ENCODE results near the gene IFT43. TPM values are rescaled to one million over a fixed set of nuclear protein-coding genes. Genes with fewer than 3 reads are reported as not detected.

Gene IFT43
- polyA plus RNA-seq, 4 donors, result 28.5 to 101 (median 55.5) TPM

DNA sequence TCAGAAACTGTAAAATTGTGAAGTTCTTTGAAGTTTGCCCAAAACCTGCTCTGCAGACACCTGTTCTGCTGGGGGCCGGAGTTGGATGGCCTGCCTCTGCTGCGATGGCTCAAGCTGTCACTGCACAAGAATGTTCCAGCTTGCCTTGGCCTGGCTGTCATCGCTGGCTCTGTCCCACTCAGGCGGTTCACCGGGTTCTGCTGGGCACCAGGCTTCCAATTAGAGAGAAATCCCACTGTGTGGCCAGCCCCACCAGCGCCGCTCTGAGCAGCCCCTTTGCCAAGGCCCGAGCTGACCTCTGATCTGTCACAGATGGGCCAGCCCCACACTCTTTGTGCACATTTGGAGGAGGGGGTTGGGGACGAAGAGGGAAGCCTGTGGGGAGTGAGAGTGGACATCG is 94.5 kb downstream of the IFT43 start:
- H3K9me3 ChIP-seq (ENCODE audit: control insufficient read depth in 2 of 2, insufficient read depth in 1 of 2, low read depth in 1 of 2, low read length in 1 of 2), result no peaks in the 10 kb centered on the region

DNA sequence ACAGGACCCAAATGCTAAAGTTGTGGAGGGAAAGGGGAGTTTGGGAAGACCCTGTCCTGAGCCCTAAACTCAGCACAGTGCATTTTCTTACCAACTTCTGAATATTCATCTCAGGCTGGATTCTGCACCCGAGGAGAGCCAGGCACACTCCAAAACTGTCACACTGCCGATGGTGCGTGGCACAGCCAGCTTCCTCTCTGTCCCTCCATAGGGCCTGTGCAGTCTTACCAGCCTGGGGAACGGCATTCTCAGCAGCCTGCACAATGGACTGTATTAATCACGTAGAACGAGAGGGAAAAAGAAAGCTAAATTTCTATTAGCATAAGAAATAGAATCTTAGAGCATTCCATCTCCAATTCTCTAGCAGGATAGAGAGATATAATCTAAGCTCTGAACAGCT is 94.9 kb downstream of the IFT43 start:
- Histone ChIP-seq H3K36me3 (ENCODE audit: control insufficient read depth in 3 of 3, insufficient read depth in 2 of 3, low read depth in 1 of 3, low read length in 3 of 3) (peaks cover 0 to 39% (median 4%) of the 10 kb centered on the region in 3 donors), H3K9me3 (ENCODE audit: control insufficient read depth in 2 of 2, insufficient read depth in 1 of 2, low read depth in 1 of 2, low read length in 1 of 2) (no peaks in the 10 kb centered on the region), H3K27me3 (ENCODE audit: control insufficient read depth in 3 of 3, insufficient read depth in 3 of 3, low read length in 3 of 3) (no peaks in the 10 kb centered on the region), H3K27ac (ENCODE audit: low read depth in 1 of 3, low read length in 2 of 3) (no peak overlapping the region), H3K4me1 (ENCODE audit: control insufficient read depth in 3 of 3, insufficient read depth in 2 of 3, low read depth in 1 of 3, low read length in 2 of 3) (no peaks in the 10 kb centered on the region), H3K4me3 (ENCODE audit: low read depth in 1 of 3, low read length in 3 of 3) (no peak overlapping the region)
- FAIRE-seq (no peak), DNase-seq (no peak)
- WGBS, 3 donors, result 85 to 89% (median 88%) methylated on average over 6 of the region's 6 CpGs

More for the DNA sequence above, 94.5 kb downstream of the IFT43 start:
- DNase-seq (no peak), FAIRE-seq (no peak)
- H3K4me3 ChIP-seq (ENCODE audit: low read depth in 1 of 3, low read length in 3 of 3), result no peak overlapping the region
- no peaks in the 10 kb centered on the region for H3K4me1 ChIP-seq (ENCODE audit: control insufficient read depth in 3 of 3, insufficient read depth in 2 of 3, low read depth in 1 of 3, low read length in 2 of 3)
- peaks cover 0 to 41% (median 4%) of the 10 kb centered on the region in 3 donors for H3K36me3 ChIP-seq (ENCODE audit: control insufficient read depth in 3 of 3, insufficient read depth in 2 of 3, low read depth in 1 of 3, low read length in 3 of 3)
- WGBS, 3 donors, result 86 to 90% (median 86%) methylated on average over 10 of the region's 10 CpGs
- no peaks in the 10 kb centered on the region for H3K27me3 ChIP-seq (ENCODE audit: control insufficient read depth in 3 of 3, insufficient read depth in 3 of 3, low read length in 3 of 3)
- no peak overlapping the region for H3K27ac ChIP-seq (ENCODE audit: low read depth in 1 of 3, low read length in 2 of 3)

DNA sequence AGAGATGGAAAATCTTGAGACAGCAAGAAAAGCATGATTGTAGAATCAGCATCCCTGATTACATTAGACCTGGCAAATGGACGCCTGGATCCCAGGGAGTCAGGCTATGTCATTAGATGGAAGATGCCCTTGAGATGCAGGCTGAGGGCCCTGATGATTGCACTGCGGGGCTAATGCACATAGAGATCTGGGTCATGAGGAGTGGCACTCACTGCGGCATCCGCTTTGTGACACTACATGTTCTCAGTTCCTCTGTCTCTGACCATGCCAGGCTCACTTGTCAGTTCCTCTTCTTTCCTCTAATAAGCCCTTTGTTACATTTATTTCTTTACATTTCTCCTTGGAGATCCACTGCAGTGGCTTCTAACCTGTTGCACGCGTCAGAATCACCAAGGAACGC is 96.1 kb downstream of the IFT43 start:
- H3K36me3 ChIP-seq (ENCODE audit: control insufficient read depth in 3 of 3, insufficient read depth in 2 of 3, low read depth in 1 of 3, low read length in 3 of 3), result peaks cover 0 to 39% (median 0%) of the 10 kb centered on the region in 3 donors
- no peaks in the 10 kb centered on the region for H3K27me3 ChIP-seq (ENCODE audit: control insufficient read depth in 3 of 3, insufficient read depth in 3 of 3, low read length in 3 of 3)
- 87 to 95% (median 91%) methylated on average over 7 of the region's 7 CpGs for WGBS, 3 donors
- FAIRE-seq (no peak), DNase-seq (no peak)
- no peak overlapping the region for H3K27ac ChIP-seq (ENCODE audit: low read depth in 1 of 3, low read length in 2 of 3)
- H3K9me3 ChIP-seq (ENCODE audit: control insufficient read depth in 2 of 2, insufficient read depth in 1 of 2, low read depth in 1 of 2, low read length in 1 of 2), result no peaks in the 10 kb centered on the region
- no peaks in the 10 kb centered on the region for H3K4me1 ChIP-seq (ENCODE audit: control insufficient read depth in 3 of 3, insufficient read depth in 2 of 3, low read depth in 1 of 3, low read length in 2 of 3)
- H3K4me3 ChIP-seq (ENCODE audit: low read depth in 1 of 3, low read length in 3 of 3), result no peak overlapping the region

DNA sequence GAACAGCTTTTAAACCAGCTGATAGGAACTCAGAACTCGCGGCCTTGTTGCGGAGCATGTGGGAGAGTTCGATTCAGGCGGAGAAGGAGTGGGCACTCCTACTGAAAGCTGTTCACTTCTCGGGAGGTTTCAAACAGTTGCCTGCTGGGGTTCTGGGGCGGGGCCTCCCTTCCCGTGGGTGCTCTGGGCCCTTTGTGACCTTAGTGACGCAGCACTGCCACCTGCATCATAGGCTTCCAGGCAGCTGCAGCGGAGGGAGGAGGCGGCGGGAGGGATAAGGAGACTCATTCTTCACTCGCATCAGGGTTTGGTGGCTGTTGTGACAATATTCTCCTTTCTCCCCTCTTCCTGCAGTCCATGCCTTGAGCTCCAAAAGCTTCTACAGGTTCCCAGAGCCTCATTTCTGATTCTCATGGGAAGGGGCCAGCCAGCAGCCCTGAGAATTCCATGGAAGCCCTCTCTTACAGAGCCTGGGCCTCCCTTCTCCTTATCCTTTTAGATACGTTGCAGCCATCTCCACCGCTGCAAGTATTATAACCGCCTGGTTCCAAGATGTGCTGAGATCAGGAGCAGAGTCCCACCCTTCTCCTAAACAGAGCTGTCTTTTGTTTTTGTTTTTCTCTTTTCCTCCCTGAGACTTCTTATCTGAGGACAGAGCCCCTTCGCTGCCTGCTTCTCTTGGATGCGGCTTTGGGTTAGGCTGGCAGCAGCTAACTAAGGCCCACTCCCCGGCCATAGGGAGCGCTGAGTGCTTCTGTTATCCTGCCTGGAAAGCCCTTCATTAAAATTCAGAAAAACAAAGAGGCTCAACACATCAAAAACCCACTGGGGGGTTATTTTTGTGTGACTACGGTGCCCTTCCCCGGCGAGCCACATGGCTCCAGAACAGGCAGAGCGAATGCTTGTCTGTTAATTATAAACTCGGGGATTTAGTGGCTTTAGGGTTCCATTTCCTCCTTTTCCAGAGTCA is 98.5 kb downstream of the IFT43 start:
- no peak overlapping the region for H3K4me3 ChIP-seq (ENCODE audit: low read depth in 1 of 3, low read length in 3 of 3)
- no peaks in the 10 kb centered on the region for H3K27me3 ChIP-seq (ENCODE audit: control insufficient read depth in 3 of 3, insufficient read depth in 3 of 3, low read length in 3 of 3)
- 83 to 84% (median 84%) methylated on average over 25 of the region's 25 CpGs for WGBS, 3 donors
- H3K27ac ChIP-seq (ENCODE audit: low read depth in 1 of 3, low read length in 2 of 3), result no peak overlapping the region
- no peak for FAIRE-seq
- H3K9me3 ChIP-seq (ENCODE audit: control insufficient read depth in 2 of 2, insufficient read depth in 1 of 2, low read depth in 1 of 2, low read length in 1 of 2), result no peaks in the 10 kb centered on the region
- peaks cover 0 to 32% (median 0%) of the 10 kb centered on the region in 3 donors for H3K36me3 ChIP-seq (ENCODE audit: control insufficient read depth in 3 of 3, insufficient read depth in 2 of 3, low read depth in 1 of 3, low read length in 3 of 3)
- H3K4me1 ChIP-seq (ENCODE audit: control insufficient read depth in 3 of 3, insufficient read depth in 2 of 3, low read depth in 1 of 3, low read length in 2 of 3), result peaks cover 0 to 4% (median 0%) of the 10 kb centered on the region in 3 donors
- DNase-seq, result no peak

DNA sequence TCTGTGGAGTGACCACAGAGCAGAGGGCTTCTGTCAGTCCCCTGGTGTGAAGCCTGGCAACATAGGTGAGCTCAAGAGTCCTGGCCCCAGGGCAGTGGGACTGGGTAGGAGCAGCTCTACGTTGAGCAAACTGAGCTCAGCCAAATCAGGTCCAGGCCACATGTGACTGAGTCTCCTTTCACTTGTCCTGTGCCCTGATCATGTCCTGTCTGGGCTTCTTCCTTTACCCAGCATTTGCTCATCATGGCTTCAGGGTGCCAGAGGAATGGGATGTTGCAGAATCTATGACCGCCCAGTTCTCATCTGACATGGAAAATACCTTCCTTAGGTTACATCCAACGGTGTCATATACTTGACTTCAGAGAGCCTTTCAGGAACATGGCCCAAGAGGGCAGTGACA is 99.8 kb downstream of the IFT43 start:
- no peak for FAIRE-seq

DNA sequence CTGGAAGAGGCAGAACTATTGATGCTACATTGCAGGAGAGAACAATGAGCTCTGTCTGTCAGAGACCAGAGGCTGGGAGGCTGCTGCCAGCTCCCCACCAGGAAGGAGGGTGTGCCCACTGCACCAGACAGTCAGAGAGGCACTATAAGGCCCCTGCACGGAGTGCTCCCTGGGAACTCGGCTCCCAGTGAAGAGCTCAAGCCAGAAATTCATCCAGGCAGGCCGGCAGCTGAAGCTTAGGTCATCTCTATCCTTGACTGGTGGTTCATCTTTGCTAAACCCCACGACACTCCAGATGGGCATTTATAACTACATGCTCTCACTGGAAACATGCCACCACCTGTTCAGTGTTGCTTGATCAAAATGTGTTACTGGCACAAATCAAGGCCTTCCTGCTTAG is 101.1 kb downstream of the IFT43 start:
- Histone ChIP-seq H3K36me3 (ENCODE audit: control insufficient read depth in 3 of 3, insufficient read depth in 2 of 3, low read depth in 1 of 3, low read length in 3 of 3) (peaks cover 0 to 26% (median 0%) of the 10 kb centered on the region in 3 donors), H3K27ac (ENCODE audit: low read depth in 1 of 3, low read length in 2 of 3) (no peak overlapping the region), H3K4me1 (ENCODE audit: control insufficient read depth in 3 of 3, insufficient read depth in 2 of 3, low read depth in 1 of 3, low read length in 2 of 3) (peaks cover 0 to 4% (median 0%) of the 10 kb centered on the region in 3 donors), H3K4me3 (ENCODE audit: low read depth in 1 of 3, low read length in 3 of 3) (no peak overlapping the region), H3K9me3 (ENCODE audit: control insufficient read depth in 2 of 2, insufficient read depth in 1 of 2, low read depth in 1 of 2, low read length in 1 of 2) (no peaks in the 10 kb centered on the region), H3K27me3 (ENCODE audit: control insufficient read depth in 3 of 3, insufficient read depth in 3 of 3, low read length in 3 of 3) (no peaks in the 10 kb centered on the region)
- FAIRE-seq (no peak), DNase-seq (no peak)
- 69 to 76% (median 74%) methylated on average over 4 of the region's 4 CpGs for WGBS, 3 donors

More for the DNA sequence above, 99.8 kb downstream of the IFT43 start:
- H3K4me1 ChIP-seq (ENCODE audit: control insufficient read depth in 3 of 3, insufficient read depth in 2 of 3, low read depth in 1 of 3, low read length in 2 of 3), result peaks cover 0 to 4% (median 0%) of the 10 kb centered on the region in 3 donors
- H3K27ac ChIP-seq (ENCODE audit: low read depth in 1 of 3, low read length in 2 of 3), result no peak overlapping the region
- H3K36me3 ChIP-seq (ENCODE audit: control insufficient read depth in 3 of 3, insufficient read depth in 2 of 3, low read depth in 1 of 3, low read length in 3 of 3), result peaks cover 0 to 26% (median 0%) of the 10 kb centered on the region in 3 donors
- no peak for DNase-seq
- H3K9me3 ChIP-seq (ENCODE audit: control insufficient read depth in 2 of 2, insufficient read depth in 1 of 2, low read depth in 1 of 2, low read length in 1 of 2), result no peaks in the 10 kb centered on the region
- no peak overlapping the region for H3K4me3 ChIP-seq (ENCODE audit: low read depth in 1 of 3, low read length in 3 of 3)
- WGBS, 3 donors, result 84 to 85% (median 84%) methylated on average over 3 of the region's 3 CpGs
- no peaks in the 10 kb centered on the region for H3K27me3 ChIP-seq (ENCODE audit: control insufficient read depth in 3 of 3, insufficient read depth in 3 of 3, low read length in 3 of 3)

DNA sequence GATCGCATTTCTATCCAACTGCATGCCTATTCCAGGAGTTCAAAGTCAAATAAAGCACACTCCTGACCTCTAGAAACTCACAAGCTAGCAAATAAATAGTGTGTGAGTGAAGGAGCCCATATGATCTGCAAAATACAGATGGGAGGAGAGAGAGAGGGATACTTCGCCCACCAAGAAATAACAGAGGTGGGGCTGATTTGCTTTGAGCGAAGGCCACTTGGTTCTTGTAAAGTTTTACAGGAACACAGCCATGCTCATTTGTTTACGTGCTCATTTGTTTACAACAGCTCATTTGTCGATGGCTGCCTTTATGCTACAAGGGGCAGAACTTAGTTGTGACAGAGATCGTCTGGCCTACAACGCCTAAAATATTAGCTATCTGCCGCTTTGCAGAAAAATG is 102.8 kb downstream of the IFT43 start:
- DNase-seq, result no peak
- no peak overlapping the region for H3K4me3 ChIP-seq (ENCODE audit: low read depth in 1 of 3, low read length in 3 of 3)
- H3K27me3 ChIP-seq (ENCODE audit: control insufficient read depth in 3 of 3, insufficient read depth in 3 of 3, low read length in 3 of 3), result no peaks in the 10 kb centered on the region
- no peak for FAIRE-seq
- H3K36me3 ChIP-seq (ENCODE audit: control insufficient read depth in 3 of 3, insufficient read depth in 2 of 3, low read depth in 1 of 3, low read length in 3 of 3), result peaks cover 0 to 13% (median 0%) of the 10 kb centered on the region in 3 donors
- WGBS, 3 donors, result 65 to 80% (median 79%) methylated on average over 8 of the region's 8 CpGs
- peaks cover 0 to 4% (median 0%) of the 10 kb centered on the region in 3 donors for H3K4me1 ChIP-seq (ENCODE audit: control insufficient read depth in 3 of 3, insufficient read depth in 2 of 3, low read depth in 1 of 3, low read length in 2 of 3)
- H3K27ac ChIP-seq (ENCODE audit: low read depth in 1 of 3, low read length in 2 of 3), result peak overlapping the region in 1 of 3 donors; percentile 8
- H3K9me3 ChIP-seq (ENCODE audit: control insufficient read depth in 2 of 2, insufficient read depth in 1 of 2, low read depth in 1 of 2, low read length in 1 of 2), result no peaks in the 10 kb centered on the region

DNA sequence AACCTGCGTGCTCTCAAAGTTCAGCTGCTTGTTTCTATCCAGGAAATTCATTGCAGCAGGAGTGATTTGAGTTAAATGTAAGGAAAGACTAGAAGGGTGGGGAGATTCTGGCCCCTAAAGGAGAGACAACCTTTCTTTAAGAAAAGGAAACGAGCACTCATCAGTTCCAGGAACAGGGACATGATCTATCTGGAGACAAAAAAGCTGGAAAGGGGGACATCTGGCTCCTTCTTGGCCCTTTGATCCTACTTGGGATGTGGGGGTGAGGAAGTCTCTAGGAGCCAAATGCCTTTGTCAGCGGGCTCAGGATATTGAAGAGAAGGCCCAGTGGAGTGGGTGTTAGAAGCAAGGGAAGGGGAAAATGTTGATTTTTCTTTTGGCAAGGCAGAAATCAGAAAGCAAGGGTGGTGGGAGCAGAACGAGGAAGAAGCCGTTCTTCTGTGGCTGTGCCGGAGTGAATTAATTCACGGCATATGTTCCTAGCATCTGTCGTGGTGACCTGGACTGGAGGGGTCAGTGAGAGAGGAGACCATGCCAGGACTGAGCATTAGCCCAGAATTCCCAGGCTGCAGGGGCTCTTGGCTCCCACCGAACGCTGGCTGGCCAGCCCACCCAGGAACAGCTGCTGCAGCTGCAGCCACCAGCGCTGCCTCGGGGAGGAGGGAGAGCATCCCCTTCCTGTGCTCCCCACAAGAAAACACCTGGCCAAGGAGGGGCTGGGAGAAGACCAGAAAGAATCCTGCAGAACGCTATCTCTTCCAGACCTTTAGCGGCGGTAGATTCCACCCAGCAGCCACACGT is 103.4 kb downstream of the IFT43 start:
- DNase-seq (no peak), FAIRE-seq (no peak)
- WGBS, 3 donors, result 55 to 73% (median 66%) methylated on average over 16 of the region's 16 CpGs
- Histone ChIP-seq H3K27me3 (ENCODE audit: control insufficient read depth in 3 of 3, insufficient read depth in 3 of 3, low read length in 3 of 3) (no peaks in the 10 kb centered on the region), H3K4me1 (ENCODE audit: control insufficient read depth in 3 of 3, insufficient read depth in 2 of 3, low read depth in 1 of 3, low read length in 2 of 3) (peaks cover 0 to 4% (median 0%) of the 10 kb centered on the region in 3 donors), H3K4me3 (ENCODE audit: low read depth in 1 of 3, low read length in 3 of 3) (no peak overlapping the region), H3K27ac (ENCODE audit: low read depth in 1 of 3, low read length in 2 of 3) (peak overlapping the region in 1 of 3 donors; percentile 48), H3K36me3 (ENCODE audit: control insufficient read depth in 3 of 3, insufficient read depth in 2 of 3, low read depth in 1 of 3, low read length in 3 of 3) (peaks cover 0 to 8% (median 0%) of the 10 kb centered on the region in 3 donors), H3K9me3 (ENCODE audit: control insufficient read depth in 2 of 2, insufficient read depth in 1 of 2, low read depth in 1 of 2, low read length in 1 of 2) (no peaks in the 10 kb centered on the region)
